Tongue (tissue), 2 donors: ENCODE results near the gene SNRPA1. TPM values are rescaled to one million over a fixed set of nuclear protein-coding genes. Genes with fewer than 3 reads are reported as not detected.
"Not testable (repeated sequence)": the region's sequence is repeated elsewhere in the genome, so short reads cannot be mapped to it uniquely, and the experiment has no call there.

Experiments
- DNase-seq: peaks from one replicate; pipeline ENCODE4 v3.0.0-alpha.2; 2015
- total RNA-seq: library from RNA; depleted of rRNA; stranded (reverse); fragments of >200 nt; gene quantifications from one replicate; pipeline ENCODE4 v1.2.3, GENCODE V29; 2014

SNRPA1 gene
- 32.9 TPM for total RNA-seq

- peak; percentile 98 for DNase-seq
Measured at GRCh38 chr15:101294731-101295606, at the start of gene SNRPA1. Gene SNRPA1, minus strand, starts transcription at chr15:101295248. Its CDS starts 70 bp downstream, at chr15:101295178.

DNA sequence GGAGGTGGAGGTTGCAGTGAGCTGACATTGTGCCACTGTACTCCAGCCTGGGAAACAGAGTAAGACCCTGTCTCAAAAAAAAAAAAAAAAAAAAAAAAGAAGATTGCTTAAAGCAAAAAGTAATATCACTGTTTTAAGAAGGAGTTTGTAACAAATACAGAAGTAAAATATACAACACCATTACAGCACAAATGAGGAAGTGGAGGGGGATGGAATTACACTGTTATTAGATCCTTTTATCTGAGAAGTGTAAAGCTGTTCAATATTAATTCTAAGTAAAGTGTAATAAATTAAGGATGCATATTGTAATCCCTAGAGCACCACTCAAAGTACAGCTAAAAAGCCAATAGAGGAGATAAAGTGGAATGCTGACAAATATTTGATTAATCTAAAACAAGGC, 47.0 kb upstream of the SNRPA1 start:
- DNase-seq = no peak

DNA sequence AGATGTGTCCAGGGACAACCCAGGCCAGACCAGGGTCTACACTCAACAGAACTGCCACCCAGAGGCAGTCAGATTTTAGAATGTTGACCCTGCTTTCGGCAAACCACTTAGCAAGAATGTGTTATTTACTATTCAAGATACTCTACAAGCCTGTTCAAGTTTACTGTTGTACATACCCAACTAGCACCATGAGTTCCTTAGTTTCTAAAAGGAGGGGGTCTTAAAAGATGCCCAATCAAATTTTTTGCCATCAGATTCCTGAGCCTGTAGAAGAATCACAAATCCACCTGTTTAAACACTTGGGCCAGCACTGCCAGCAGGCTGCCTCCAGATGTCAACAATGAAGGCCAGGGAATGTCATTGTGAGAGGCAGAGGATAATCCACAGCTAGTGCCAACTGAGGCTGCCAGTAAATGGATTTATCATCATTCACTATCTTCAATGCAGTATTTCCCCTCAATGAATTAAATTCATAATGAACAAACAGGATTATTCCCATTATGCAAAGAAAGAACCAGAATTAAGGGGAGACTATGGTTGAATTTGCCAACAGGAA, 43.5 kb upstream of the SNRPA1 start:
- no peak for DNase-seq

DNA sequence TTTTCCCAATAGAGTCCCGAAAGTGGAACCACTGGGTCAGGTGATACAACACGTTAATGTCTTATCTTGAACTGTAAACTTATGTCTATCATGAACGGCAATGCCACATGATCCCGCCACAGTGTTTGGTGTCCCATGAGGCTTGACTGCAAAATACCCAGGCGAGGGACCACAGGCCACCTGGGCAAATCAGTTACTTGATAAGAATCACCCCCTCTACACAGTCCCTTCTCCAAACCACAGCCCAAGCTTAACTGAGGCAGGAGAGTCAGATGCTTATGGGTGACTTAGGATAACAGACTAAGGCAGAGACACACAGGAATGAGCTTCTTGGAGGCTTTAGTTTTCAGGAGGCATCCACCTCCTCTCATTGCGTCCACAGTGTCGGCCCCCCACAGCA, 42.9 kb upstream of the SNRPA1 start:
- DNase-seq = no peak

DNA sequence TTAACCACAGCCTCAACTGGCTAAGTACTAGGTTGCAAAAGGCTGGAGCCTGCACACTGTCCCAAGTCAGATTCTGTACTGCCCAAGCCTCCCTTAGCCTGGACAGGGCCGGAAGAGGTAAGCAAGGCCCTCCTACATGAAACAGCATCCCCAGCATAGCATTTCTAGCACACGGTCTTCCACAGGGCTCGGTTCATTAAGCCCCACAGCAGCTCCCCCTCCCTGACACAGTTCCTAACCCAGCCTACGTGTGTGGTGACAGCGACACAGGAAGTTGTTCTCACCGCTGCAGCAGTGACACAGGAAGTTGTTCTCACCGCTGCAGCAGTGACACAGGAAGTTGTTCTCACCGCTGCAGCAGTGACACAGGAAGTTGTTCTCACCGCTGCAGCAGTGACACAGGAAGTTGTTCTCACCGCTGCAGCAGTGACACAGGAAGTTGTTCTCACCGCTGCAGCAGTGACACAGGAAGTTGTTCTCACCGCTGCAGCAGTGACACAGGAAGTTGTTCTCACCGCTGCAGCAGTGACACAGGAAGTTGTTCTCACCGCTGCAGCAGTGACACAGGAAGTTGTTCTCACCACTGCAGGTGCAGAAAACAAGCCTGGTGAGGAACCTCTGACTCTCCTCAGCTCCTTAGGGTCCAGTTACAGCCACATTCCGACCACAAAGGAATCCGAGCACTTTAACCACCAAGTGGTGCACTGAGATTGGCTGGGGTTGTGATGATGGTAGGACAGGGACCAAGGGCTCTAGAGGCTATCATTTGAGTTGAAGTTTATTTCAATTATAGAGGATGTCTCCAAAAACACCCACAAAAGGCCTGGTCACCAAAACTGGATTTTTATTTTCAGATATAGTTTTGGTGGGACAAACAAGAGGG, 39.1 kb upstream of the SNRPA1 start:
- not testable (repeated sequence) for DNase-seq

DNA sequence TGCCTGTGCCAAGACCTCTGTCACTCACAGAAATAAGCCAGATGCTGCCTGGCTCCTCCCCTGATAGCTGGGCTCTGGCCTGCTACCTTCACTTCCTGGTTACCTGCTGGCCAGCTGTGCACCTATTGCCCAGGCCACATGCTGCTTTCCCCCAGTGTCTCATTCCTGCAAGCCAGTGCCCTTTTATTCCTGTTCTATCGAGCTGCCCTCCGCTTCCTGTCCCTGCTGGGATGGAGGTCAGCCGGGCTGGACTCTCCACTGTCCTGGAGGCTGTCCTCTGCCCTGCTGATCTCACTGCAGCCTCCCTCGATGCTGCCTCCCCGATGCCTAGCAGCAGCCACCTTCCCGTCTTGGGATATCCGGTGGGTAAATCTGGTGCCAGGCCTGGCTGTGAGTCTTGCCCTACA, 37.0 kb upstream of the SNRPA1 start:
- DNase-seq = no peak

DNA sequence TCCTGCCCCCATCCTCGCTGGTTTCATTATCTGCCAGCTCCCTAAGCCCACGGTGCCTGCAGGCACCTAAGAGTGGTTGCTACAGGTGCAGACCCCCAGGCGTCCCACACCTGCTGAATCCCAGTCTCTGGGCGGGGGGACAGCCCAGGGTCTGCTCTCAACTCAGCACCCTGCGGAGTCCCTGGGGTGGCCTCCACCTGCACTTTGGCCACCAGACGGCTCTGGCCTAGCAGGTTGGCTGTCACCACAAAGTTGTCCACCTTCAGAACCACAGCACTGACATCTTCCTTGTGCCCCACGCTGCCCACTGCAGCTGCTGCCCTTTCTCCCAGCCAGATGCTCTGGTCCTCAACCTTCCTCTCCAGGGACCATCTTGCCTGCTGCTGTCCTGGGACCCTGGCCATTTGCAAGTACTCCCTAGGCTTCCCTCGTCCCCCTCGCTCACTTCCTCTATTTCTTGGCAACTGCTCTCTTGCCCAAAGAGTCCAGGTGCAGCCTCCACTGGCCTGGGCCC, 34.9 kb upstream of the SNRPA1 start:
- no peak for DNase-seq

DNA sequence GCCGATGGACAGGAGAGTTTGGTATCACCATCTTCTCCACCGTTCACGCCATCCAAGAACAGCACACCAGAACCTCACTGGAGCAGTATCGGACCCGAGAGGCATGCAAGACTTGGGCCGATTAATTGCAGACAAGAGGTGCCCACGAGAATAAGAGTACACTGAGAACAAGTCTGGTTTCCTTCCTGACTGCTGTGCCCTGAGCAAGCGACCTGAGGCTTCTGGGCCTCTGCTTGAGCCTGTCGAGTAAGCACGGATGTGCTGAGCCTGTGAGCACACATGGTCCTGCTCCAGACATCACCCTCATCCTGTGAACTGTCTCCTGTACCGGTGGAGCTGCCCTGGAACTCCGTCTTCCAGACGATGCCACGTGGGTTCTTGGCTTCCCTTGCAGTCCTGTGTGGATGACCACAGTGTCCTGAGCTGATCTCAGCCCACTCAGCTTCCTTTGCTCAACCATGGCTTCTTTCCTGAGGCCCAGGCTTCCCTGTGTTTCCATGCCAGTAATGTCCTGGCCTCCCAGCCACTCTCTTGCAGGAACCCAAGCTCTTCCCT, 34.3 kb upstream of the SNRPA1 start:
- no peak for DNase-seq

DNA sequence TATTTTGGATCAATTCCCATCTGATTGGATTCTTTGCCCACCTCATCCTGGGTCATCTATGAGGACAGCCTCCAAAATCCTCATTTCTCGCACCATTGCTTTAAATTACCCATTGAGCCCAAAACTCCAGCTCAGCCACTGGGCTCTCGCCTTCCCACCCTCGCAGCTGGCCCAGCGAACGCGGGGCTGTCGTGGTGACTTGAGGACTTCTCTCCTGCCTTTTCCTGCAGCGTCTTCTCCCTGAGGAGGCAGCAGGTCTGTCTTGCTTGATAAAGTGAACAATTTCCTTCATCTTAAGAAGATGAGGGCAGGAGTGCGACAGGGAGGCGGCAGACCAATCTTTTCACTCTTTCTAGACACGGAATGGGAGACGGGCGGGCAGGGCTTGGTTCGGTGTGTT, 33.0 kb upstream of the SNRPA1 start:
- DNase-seq = no peak

GRCh38 chr15:101327147-101327740, 32.2 kb upstream of the SNRPA1 start:
- no peak for DNase-seq

GRCh38 chr15:101326462-101327146, 31.6 kb upstream of the SNRPA1 start:
- peak; percentile 68 for DNase-seq

DNA sequence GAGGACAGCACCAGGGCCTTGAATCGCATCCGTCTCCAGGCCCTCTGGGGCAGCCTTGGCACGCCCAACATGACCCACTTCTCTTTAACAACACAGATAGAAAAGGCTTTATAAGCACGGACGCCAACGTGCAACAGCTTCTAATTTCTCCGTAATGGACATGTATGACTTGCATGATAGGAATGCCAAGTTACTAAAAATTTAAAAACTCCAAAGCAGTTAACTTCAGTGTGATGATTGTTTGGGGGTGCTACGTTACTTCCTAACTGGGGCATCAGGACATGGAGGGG, 30.9 kb upstream of the SNRPA1 start:
- DNase-seq = no peak

DNA sequence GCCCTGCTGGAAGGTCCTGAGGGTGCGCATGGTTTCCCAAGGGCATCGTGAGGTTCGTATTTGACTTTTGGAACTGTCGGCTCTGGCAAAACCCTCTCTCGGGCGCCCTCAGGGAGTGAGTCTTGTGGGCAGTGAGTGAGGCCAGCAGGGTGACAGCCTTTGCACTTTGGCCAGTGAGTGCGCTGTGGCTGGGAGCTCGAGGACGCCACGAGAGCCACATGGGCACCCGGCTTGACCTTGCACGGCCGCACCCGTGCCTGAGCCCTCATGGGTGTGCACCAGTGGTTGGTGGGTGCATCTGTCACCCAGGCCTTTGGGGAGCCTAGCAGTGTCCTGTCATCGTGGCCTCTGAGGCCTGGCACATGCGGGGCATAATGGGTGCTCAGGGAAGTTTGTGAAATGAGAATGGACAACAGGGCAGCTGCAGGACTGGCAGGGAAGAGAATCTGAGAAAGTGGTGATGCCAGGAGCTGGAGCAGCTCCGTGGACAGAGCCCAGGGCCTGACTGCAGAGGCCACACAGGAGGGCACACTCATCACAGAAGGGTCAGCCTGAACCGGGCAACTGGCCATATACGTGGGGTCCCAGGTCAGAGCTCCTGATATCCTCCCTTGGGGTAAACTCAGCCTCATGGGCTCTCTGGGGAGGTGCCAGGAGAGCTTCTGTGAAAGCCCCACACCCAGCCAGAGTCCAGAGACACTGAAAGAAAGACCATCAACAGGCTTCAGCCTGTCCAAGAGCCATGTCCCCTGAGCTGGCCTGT, 30.4 kb upstream of the SNRPA1 start:
- DNase-seq = no peak

- no peak for DNase-seq
Measured at GRCh38 chr15:101324524-101325177, 29.6 kb upstream of the SNRPA1 start.

GRCh38 chr15:101323793-101324523, 28.9 kb upstream of the SNRPA1 start:
- DNase-seq = no peak

DNA sequence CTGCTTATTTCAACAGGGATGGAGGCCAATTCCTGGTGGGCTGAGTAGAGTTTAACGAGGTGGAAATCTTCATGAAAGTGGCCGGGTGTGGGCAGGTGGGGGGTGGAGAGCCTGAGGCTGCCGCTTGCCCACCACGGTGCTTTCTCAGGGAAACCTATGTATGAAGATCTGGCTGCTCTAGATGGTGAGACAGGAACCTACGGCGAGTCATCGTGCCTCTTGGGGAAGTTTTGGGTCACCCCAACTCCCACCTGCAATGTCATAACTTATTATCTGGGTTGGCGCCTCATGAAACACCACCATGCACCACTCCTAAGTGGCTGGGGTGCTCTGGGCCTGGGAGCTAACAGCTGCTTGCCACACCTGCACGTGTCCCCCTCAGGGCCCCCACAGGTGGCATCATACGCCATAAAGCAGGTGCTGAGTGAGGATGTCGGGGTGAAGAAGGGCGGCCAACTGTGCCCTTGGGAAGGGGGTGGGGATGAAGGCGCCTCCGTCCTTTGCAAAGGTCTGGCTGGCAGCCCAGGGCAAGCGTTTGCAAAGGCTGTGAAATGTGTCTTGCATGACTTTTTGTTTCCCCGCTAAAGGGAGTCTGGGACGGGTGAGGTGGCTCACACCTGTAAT, 27.9 kb upstream of the SNRPA1 start:
- no peak for DNase-seq

GRCh38 chr15:101322016-101322695, 27.1 kb upstream of the SNRPA1 start:
- no peak for DNase-seq

GRCh38 chr15:101320501-101321052, 25.5 kb upstream of the SNRPA1 start:
- DNase-seq = no peak
